GM20000 (cell line): ENCODE data around the gene MCCD1.
"Not testable (repeated sequence)": the region's sequence is repeated elsewhere in the genome, so short reads cannot be mapped to it uniquely, and the experiment has no call there.

Source experiments
- DNase-seq: peaks from one replicate; pipeline ENCODE4 v3.0.0; 2012; ENCODE audit warnings: low spot score
- CTCF ChIP-seq: IDR thresholded peaks from 2 replicates; pipeline ENCODE4 v1.5.1; 2012; ENCODE audit warnings: mild to moderate bottlenecking, control low read depth; ENCODE audit errors: extremely low read depth, missing control alignments

The MCCD1 gene

GRCh38 chr6:31502586-31502985 is 26.2 kb upstream of the MCCD1 start:
- TF ChIP-seq CTCF: no peak
- DNase-seq: no peak

DNA sequence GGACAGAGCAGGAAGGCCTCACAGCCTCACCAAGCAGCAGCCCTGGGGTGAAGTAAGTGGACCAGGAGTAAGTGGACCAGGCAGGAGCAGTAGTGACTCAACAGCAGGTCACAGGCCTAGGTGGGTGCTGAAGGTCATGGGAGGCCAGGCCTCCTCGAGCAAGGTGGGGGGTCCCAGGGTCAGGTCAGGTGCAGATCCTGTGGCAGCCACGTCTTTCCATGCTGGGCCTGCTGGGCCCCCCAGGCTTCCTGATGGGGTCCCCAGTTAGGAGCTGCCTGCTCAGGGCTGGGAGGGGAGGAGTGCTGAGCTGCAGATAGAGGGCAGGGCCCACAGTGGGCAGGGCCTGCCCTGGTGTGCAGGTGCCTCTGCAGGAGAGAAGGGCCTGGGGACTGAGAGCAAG is 19.7 kb upstream of the MCCD1 start:
- not testable (repeated sequence) for DNase-seq

- no peak for DNase-seq
- TF ChIP-seq CTCF: no peak
These were observed 18.8 kb upstream of the MCCD1 start for GRCh38 chr6:31510007-31510406.

DNA sequence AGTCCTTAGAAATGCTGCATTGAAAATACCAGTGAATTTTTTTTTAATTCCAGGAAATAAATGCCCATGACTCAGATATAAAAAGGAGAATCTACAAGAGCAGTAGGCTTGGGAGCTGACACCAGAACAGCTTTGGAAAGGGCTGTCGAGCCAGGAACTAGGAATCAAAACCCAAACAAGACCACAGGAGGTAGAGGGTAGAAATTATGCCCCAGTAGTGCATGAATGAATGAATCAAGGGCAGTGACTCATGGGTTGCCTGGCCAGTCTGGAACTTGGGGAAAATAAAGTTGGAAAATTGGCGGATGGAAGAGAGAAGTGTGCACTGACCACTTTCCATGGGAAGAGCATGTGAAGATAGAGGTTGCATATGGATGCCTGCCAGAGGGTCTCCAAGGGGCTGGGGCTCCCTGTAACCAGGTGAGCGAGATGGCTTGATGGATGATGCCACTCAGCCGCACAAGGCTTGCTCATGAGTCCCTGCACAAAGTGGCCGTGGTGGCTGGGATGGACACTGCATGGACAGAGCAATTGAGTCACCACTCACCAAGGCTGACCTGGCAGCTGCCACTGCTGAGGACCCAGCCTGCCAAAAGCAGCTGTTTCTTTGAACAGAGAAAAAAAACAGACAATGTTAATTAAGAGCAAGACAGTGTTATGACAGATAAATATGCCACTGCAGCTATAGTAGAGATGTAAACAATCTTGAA is 15.2 kb upstream of the MCCD1 start:
- no peak for DNase-seq
- no peak for TF ChIP-seq CTCF

DNA sequence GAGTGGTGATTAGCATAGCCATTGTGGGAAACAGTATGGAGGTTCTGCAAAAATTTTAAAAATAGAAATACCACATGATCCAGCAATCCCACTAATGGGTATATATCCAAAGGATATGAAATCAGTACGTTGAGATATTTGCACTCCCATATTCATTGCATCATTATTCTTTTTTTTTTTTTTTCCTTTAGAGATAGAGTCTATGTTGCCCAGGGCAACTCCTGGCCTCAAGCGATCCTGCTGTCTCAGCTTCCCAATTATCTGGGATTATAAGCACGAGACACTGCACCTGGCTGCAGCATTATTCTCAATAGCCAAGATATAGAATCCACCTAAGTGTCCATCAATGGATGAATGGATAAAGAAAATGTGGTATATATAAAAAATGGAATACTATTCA is 6.9 kb upstream of the MCCD1 start:
- no peak for TF ChIP-seq CTCF
- no peak for DNase-seq

GRCh38 chr6:31525553-31525931 is 3.2 kb upstream of the MCCD1 start:
- DNase-seq: no peak
- no peak for TF ChIP-seq CTCF

GRCh38 chr6:31525932-31526591 is 2.7 kb upstream of the MCCD1 start:
- DNase-seq: no peak
- no peak for TF ChIP-seq CTCF

DNA sequence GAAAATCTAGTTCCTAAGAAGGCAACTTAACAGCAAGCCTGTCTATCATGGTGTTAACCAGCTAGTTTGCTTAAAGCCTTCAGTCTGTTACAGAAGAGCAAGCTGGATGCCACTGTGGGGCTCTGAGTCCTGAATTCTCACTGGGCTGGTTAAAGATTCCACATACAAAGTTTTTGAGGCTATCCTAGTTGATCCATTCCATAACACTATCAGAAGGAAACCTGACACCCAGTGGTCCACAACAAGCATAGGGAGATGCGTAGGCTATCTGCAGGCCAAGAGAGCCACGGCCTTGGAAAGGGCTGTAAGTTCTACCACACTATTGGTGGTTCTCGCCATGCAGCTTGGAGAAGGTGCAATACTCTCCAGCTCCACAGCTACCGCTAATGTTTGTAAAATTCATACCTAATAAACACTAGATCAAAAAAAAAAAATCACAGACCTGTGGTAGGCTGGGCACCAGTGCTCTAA is 420 bp upstream of the MCCD1 start:
- TF ChIP-seq CTCF: no peak
- no peak for DNase-seq
